Stomach smooth muscle (tissue), 2 donors: ENCODE data around the gene UNC119B.
A peak's percentile ranks its signal among the peaks of the same experiment; 100 is the strongest.

Source experiments
- H3K27ac ChIP-seq: one replicate; pipeline ENCODE4 v1.7.0; 2013; ENCODE audit warnings: mild to moderate bottlenecking, low read length, inconsistent platforms
- H3K27me3 ChIP-seq, 2 donors: one replicate each; pipeline ENCODE4 v1.7.0; 2013; ENCODE audit warnings: low read length in 2 of 2; ENCODE audit not compliant: insufficient read depth in 2 of 2, control insufficient read depth in 1 of 2
- H3K36me3 ChIP-seq, 2 donors: one replicate each; pipeline ENCODE4 v1.7.0; 2013; ENCODE audit warnings: low read length in 2 of 2; ENCODE audit not compliant: control insufficient read depth in 2 of 2, insufficient read depth in 2 of 2
- H3K4me1 ChIP-seq: one replicate; pipeline ENCODE4 v1.7.0; 2013; ENCODE audit warnings: low read length; ENCODE audit not compliant: control insufficient read depth, insufficient read depth
- H3K4me3 ChIP-seq, 2 donors: one replicate each; pipeline ENCODE4 v1.7.0; 2013; ENCODE audit warnings: low read length in 2 of 2
- H3K9ac ChIP-seq, 2 donors: one replicate each; pipeline ENCODE4 v1.7.0; 2013; ENCODE audit warnings: low read length in 2 of 2, mild to moderate bottlenecking in 1 of 2
- H3K9me3 ChIP-seq, 2 donors: one replicate each; pipeline ENCODE4 v1.7.0; 2013; ENCODE audit warnings: low read length in 2 of 2; ENCODE audit not compliant: control insufficient read depth in 2 of 2
- donor health status: healthy.
- donor health status: Pancreatic carcinoma.

Gene UNC119B

GRCh38 chr12:120688527-120689071 lies 21.7 kb upstream of the UNC119B start:
- Histone ChIP-seq H3K27ac (no peak overlapping the region), H3K4me3 (peak overlapping the region; percentile 84 to 97), H3K9me3 (no peaks in the 10 kb centered on the region), H3K36me3 (no peaks in the 10 kb centered on the region), H3K27me3 (no peaks in the 10 kb centered on the region), H3K4me1 (peaks cover 32% of the 10 kb centered on the region), H3K9ac (peak overlapping the region; percentile 81 to 83)

- Histone ChIP-seq H3K36me3 (peaks cover 6 to 8% of the 10 kb centered on the region in 2 donors), H3K9me3 (no peaks in the 10 kb centered on the region), H3K4me1 (peaks cover 32% of the 10 kb centered on the region), H3K27ac (no peak overlapping the region), H3K27me3 (no peaks in the 10 kb centered on the region), H3K9ac (peak overlapping the region in 1 of 2 donors; percentile 55), H3K4me3 (peak overlapping the region in 1 of 2 donors; percentile 97)
Measured at GRCh38 chr12:120689397-120690082, 20.7 kb upstream of the UNC119B start.

- Histone ChIP-seq H3K4me1 (peaks cover 32% of the 10 kb centered on the region), H3K4me3 (no peak overlapping the region), H3K27ac (no peak overlapping the region), H3K9me3 (no peaks in the 10 kb centered on the region), H3K36me3 (peaks cover 12 to 14% of the 10 kb centered on the region in 2 donors), H3K27me3 (no peaks in the 10 kb centered on the region), H3K9ac (no peak overlapping the region)
Measured at GRCh38 chr12:120690083-120690450, 20.2 kb upstream of the UNC119B start.

DNA sequence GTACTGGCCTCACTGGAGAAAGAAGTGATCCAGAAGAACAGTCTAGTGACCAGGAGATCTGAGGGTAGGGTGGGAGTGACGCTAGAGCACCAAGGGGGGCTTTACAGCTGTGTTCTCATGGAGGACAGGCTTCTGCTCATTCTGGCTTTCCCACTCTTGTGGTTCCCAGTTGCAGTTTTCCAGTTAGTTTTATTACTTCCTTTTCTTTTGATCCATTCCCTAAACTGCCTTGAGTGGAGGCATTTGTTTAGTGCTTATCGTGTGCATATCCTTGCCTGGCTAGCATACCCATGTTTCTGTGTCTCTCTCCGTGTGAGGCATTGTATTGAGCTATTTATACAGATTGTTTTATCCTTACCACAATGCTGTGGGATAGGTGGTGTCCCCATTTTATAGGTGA lies 19.3 kb upstream of the UNC119B start:
- peaks cover 19 to 21% of the 10 kb centered on the region in 2 donors for H3K36me3 ChIP-seq
- H3K9me3 ChIP-seq, result no peaks in the 10 kb centered on the region
- H3K27ac ChIP-seq, result no peak overlapping the region
- peaks cover 30% of the 10 kb centered on the region for H3K4me1 ChIP-seq
- no peaks in the 10 kb centered on the region for H3K27me3 ChIP-seq
- H3K9ac ChIP-seq, result no peak overlapping the region
- H3K4me3 ChIP-seq, result no peak overlapping the region

GRCh38 chr12:120692524-120693033 lies 17.7 kb upstream of the UNC119B start:
- no peaks in the 10 kb centered on the region for H3K27me3 ChIP-seq
- no peak overlapping the region for H3K4me3 ChIP-seq
- H3K9me3 ChIP-seq, result no peaks in the 10 kb centered on the region
- no peak overlapping the region for H3K9ac ChIP-seq
- no peak overlapping the region for H3K27ac ChIP-seq
- peaks cover 26% of the 10 kb centered on the region for H3K4me1 ChIP-seq
- peaks cover 29 to 35% of the 10 kb centered on the region in 2 donors for H3K36me3 ChIP-seq

DNA sequence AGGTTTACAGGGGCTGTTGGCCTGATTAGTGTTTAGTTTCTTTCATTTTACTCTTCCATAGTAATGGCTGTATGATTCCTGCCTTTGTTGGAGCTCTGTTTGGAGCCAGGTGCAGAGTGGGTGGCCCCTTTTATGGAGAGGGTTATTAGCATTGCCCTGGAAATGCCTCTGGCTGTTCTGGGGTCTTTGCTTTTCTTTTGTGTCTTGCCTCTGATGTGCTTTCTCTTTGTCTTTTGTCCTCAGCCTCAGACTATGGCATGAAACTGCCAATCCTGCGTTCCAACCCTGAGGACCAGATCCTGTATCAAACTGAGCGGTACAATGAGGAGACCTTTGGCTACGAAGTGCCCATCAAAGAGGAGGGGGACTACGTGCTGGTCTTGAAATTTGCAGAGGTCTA lies 16.4 kb upstream of the UNC119B start:
- H3K4me3 ChIP-seq, result no peak overlapping the region
- H3K27me3 ChIP-seq, result no peaks in the 10 kb centered on the region
- H3K36me3 ChIP-seq, result peaks cover 29 to 43% of the 10 kb centered on the region in 2 donors
- H3K27ac ChIP-seq, result no peak overlapping the region
- H3K4me1 ChIP-seq, result peaks cover 15% of the 10 kb centered on the region
- H3K9me3 ChIP-seq, result no peaks in the 10 kb centered on the region
- H3K9ac ChIP-seq, result no peak overlapping the region

DNA sequence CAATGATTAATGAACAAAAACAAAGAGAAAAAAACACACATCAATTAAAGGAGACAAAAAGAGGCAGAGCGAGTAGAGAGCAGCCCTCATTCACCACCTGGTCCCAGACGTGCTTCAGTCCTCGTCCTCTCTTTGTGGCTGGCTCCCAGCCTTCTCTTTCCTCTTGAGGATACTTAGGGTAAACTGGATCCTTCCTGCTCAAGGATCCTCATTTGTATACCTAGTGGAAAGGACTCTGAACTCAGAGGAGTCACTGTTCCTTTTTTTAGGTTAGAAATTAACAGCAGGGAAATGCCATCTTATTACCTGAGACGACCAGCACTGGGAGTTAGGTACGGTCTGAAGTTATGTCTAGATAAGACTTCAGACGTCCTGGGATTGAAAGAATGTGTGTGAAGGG lies 13.6 kb upstream of the UNC119B start:
- Histone ChIP-seq H3K9ac (no peak overlapping the region), H3K27me3 (no peaks in the 10 kb centered on the region), H3K9me3 (no peaks in the 10 kb centered on the region), H3K36me3 (peaks cover 41 to 64% of the 10 kb centered on the region in 2 donors), H3K4me1 (peaks cover 6% of the 10 kb centered on the region), H3K4me3 (no peak overlapping the region), H3K27ac (no peak overlapping the region)

- Histone ChIP-seq H3K27ac (no peak overlapping the region), H3K4me1 (peaks cover 5% of the 10 kb centered on the region), H3K36me3 (peaks cover 43 to 65% of the 10 kb centered on the region in 2 donors), H3K9me3 (no peaks in the 10 kb centered on the region), H3K9ac (no peak overlapping the region), H3K27me3 (no peaks in the 10 kb centered on the region), H3K4me3 (no peak overlapping the region)
Measured at GRCh38 chr12:120697344-120697743, 12.9 kb upstream of the UNC119B start.

DNA sequence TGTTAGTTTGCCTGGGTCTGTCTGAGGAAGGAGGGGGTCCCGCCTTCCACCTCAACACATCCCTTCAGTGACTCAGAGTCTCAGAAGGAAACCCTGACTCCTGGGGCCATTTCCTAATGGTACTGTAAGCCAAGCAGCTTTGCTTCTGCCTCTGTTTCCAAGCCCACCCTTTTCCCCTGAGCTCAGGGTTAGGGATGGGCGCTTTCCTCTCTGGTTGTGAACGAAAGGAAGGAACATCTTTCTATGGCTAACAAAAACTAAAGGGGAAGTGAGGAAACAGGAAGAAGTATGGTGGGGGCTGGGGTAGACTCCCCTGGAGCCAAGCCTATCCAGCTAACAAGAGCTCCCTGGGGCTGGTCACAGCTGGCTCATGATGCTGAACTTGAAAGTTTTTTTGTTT lies 11.6 kb upstream of the UNC119B start:
- no peak overlapping the region for H3K4me3 ChIP-seq
- no peaks in the 10 kb centered on the region for H3K27me3 ChIP-seq
- peaks cover 48 to 69% of the 10 kb centered on the region in 2 donors for H3K36me3 ChIP-seq
- H3K27ac ChIP-seq, result no peak overlapping the region
- H3K9me3 ChIP-seq, result no peaks in the 10 kb centered on the region
- H3K4me1 ChIP-seq, result peaks cover 2% of the 10 kb centered on the region
- no peak overlapping the region for H3K9ac ChIP-seq

DNA sequence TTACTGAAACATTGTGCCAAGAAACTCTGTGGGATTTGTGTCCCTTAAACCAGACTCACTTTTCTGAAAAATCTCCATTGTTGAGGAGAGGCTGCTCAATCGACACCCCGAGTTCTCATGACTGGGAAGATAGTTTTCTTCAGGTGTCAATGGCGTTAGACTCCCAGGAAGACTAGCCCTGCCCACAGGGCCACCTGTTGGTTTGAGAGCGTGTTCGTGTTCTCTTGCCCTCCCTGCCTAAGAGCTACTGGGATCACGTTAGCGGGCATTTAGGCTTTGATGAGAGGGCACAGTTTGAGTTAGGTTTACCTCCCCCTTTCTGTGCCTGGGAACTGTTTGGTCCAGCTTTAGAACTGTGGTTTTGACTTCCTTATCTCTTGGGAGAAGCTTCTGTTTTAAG lies 10.7 kb upstream of the UNC119B start:
- H3K27ac ChIP-seq, result no peak overlapping the region
- H3K4me3 ChIP-seq, result no peak overlapping the region
- peaks cover 2% of the 10 kb centered on the region for H3K4me1 ChIP-seq
- no peaks in the 10 kb centered on the region for H3K27me3 ChIP-seq
- no peak overlapping the region for H3K9ac ChIP-seq
- no peaks in the 10 kb centered on the region for H3K9me3 ChIP-seq
- peaks cover 43 to 62% of the 10 kb centered on the region in 2 donors for H3K36me3 ChIP-seq

DNA sequence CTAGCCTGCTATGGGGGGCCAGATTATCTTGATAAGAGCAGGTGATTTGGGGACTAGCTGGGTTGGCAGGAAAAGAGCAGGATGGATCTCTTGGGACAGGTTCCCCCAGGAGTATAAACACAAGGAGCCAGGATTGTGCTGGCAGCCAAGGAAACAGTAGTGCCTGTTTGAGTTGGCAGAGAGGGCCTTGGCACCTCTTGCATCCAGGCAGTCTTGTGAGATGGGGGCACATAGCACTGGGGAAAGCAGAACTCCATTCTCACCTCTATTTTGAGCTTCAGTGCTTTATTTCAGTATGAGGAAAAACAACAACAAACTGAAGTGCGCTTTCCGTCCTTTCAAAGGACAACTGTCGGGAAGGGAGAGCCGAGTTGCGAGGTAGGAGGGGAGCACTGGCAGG lies 9.4 kb upstream of the UNC119B start:
- Histone ChIP-seq H3K27ac (no peak overlapping the region), H3K9ac (no peak overlapping the region), H3K36me3 (peaks cover 31 to 50% of the 10 kb centered on the region in 2 donors), H3K4me1 (peaks cover 2% of the 10 kb centered on the region), H3K9me3 (no peaks in the 10 kb centered on the region), H3K4me3 (no peak overlapping the region), H3K27me3 (no peaks in the 10 kb centered on the region)
